ENCODE results near the gene SPTLC2.

SPTLC2 gene

DNA sequence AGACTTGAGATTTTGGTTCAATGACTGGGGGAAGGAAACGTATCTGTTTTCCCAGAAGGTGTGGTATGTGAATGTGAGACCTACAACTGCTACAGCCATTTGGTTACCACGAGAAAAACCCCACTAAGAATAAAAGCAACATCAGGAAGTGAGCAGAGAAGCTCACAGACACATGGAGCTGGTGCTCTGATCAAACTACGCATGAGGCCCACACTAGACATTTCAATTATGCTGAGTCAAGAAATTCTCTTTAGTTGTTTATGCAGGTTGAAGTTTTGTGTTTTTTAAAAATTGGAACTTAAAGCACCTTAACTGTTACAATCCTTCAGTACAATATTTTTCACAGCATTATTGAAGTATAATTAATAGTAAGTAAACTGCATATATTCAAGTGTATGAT is 8.9 kb upstream of the SPTLC2 start:
- no peak for DNase-seq (ENCODE audit: low read depth in 1 of 2, low spot score in 1 of 2)

DNA sequence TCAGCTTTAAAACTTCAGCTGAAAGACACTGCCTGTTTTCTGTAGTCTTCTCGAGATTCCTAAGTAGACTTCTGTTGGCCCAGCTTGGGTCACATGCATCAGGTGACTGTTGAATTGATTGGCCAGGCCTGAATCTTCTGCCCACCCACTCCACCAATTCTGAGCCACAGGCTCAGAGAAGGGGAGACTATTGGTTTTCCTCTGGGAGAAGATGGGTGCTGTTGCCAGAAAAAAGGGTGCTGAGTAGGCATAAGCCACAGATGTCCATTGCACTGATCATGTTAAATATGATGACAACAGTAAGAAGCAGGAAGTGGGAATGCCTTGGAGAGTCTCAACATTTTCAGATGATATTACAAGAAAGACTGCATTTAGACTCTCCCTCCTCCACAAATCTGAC is 6.8 kb upstream of the SPTLC2 start:
- DNase-seq (ENCODE audit: low read depth in 1 of 2, low spot score in 1 of 2), result no peak

DNA sequence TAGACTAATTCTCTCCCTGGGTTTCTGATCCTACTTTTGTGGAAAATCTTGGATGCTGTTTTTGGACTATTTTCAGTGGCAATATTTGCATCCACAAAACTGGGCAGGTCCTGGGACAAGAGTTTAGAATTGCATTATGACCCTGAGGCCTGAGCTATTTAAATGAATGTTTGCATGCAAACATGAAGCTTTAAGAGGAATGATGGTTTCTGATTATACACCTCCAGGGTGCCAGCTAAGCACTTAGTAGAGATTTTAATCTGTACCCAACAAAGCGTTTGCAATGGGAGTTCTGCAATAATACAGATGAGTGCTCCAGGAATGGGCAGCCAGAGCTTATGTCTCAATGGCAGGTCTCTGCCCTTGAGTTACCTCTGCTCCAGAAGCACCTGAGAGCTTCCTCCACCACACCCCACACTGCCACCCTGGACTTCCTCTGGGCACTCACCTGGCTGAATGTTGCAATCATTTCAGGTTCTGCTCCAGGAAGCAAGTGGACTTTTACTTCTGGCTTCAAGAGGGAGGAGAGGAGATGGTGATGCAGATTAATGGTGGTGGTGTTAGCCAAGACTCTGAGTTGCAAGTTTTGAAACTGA is 6.0 kb upstream of the SPTLC2 start:
- DNase-seq (ENCODE audit: low read depth in 1 of 2, low spot score in 1 of 2), result no peak

DNA sequence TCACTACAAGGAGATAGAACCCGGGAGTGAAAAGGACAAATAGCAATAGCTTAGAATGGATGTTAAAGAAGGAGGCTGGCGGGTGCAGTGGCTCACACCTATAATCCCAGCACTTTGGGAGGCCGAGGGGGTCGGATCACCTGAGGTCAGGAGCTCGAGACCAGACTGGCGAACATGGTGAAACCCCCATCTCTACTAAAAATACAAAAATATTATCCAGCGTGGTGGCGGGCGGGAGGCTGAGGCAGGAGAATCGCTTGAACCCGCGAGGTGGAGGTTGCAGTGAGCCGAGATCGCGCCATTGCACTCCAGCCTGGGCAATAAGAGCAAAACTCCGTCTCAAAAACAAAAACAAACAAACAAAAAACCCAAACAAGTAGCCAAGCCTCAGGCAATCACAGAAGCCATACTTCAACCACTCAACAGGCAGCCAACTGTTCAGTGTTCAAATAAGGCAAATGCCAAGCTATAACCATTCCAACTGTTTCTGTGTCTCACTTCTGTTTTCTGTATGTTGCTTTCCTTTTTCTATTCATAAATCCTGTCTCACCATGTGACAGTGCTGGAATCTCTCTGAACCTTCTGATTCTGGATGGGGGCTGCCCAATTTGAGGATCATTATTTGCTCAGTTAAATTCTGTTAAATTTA is 3.9 kb upstream of the SPTLC2 start:
- no peak for DNase-seq (ENCODE audit: low read depth in 1 of 2, low spot score in 1 of 2)

- no peak for DNase-seq (ENCODE audit: low read depth in 1 of 2, low spot score in 1 of 2)
These were observed 2.0 kb upstream of the SPTLC2 start for GRCh38 chr14:77618381-77618970.

GRCh38 chr14:77616133-77616453 is 344 bp downstream of the SPTLC2 start:
- no peak for DNase-seq (ENCODE audit: low read depth in 1 of 2, low spot score in 1 of 2)

DNA sequence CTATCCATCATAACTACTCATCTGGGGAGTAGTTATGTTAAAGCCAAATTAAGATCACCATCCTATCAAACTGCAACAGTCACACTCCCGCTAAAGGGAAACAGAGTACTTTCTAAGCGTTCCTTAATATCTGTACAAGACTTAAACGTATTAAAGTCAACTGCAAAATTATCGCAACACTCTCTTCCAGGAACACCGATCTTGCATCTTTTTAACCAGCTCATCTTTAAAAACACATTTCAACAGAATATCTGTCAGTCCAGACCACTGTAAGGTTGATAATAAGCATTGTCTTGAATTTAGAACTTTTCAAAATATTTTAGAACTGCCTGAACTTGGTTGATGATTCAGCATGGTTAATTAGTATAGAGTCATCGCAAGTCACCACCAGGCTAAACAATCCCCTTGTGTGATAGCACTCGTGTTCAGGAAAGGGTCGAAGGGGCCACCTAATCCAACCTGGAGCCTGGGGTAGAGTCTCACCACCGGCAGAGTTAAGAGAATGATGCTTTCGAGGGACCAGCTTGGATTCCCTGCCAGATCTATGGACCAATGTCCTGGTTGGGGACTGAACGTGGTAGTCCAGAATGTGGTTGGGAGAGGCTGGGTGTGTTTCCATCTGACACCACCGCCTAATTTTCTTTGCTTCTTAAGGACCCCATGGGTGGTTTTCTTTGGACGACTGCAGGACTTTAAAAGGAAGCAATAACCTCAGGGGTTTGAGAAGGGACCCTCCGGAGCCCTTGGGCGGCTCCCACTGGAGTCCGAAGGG is 890 bp downstream of the SPTLC2 start:
- peak in 1 of 2 donors; percentile 6 for DNase-seq (ENCODE audit: low read depth in 1 of 2, low spot score in 1 of 2)

GRCh38 chr14:77613201-77613600 is 3.2 kb downstream of the SPTLC2 start:
- no peak for DNase-seq (ENCODE audit: low read depth in 1 of 2, low spot score in 1 of 2)

DNA sequence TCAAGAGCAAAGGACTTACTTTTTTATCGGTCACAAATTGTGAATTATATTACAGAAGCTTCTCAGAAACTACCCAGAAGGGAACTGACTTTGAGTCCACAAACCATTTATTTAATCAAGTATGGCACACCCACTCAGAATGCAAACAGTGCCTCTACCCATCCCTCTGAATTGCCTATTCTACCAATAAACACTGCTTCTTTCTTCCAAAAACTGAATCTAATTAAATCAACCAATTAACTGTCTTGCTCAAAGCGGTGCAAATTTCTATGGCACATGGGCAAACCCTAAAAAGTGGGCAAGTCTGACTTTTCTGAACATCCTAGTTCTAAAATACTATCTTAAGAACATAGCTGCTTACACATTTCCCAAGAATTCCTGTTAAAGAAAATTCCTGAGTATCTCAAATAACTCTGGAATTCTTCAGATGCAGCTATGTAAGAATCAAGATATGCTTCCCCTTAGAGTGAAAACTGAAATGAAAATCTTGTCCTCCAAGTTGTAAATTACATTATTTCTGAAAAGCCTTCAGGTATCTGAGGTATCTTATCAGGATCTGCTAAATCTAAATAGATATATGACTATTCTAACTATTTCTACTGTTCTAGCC is 4.3 kb downstream of the SPTLC2 start:
- no peak for DNase-seq (ENCODE audit: low read depth in 1 of 2, low spot score in 1 of 2)

DNA sequence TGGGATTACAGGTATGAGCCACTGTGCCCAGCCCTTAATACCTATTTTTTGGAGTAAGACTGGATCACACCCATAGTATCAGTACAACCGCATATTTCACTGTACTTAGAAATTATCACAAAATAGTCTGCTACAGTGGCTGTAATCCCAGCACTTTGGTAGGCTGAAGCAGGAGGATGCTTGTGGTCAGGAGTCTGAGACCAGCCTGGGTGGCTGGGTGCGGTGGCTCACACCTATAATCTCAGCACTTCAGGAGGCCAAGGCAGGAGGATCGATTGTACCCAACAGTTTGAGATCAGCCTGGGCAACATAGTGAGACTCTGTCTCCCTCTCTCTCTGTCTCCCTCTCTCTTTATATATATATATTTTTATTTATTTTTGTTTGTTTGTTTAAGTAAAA is 5.9 kb downstream of the SPTLC2 start:
- no peak for DNase-seq (ENCODE audit: low read depth in 1 of 2, low spot score in 1 of 2)

GRCh38 chr14:77609922-77610321 is 6.5 kb downstream of the SPTLC2 start:
- no peak for DNase-seq (ENCODE audit: low read depth in 1 of 2, low spot score in 1 of 2)

DNA sequence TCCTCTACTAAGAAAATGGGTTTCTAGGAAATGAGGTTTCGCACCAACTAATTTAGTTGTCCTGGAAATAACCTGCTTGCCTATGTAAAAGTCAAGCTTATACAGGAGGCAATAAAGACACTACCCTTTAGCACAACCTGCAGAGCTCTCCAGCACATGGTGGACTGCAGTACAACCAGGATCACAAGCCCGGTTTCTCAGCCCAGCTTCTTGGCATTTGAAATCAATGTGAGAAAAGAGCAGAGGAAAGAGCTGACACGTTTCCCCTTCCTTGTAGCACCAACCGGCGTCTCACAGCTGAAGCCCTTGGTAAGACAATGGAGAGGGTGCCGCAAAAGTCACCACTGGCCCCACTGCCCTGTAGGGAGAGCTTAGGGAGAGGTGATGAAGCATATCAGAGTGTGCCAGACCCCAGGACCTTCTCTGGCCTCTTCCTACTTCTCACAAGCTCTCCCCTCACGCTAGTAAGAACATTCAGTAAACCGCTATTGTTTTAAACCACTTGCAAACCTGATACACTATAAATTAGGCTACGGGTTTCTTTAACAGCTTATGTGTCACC is 8.6 kb downstream of the SPTLC2 start:
- DNase-seq (ENCODE audit: low read depth in 1 of 2, low spot score in 1 of 2), result no peak

DNA sequence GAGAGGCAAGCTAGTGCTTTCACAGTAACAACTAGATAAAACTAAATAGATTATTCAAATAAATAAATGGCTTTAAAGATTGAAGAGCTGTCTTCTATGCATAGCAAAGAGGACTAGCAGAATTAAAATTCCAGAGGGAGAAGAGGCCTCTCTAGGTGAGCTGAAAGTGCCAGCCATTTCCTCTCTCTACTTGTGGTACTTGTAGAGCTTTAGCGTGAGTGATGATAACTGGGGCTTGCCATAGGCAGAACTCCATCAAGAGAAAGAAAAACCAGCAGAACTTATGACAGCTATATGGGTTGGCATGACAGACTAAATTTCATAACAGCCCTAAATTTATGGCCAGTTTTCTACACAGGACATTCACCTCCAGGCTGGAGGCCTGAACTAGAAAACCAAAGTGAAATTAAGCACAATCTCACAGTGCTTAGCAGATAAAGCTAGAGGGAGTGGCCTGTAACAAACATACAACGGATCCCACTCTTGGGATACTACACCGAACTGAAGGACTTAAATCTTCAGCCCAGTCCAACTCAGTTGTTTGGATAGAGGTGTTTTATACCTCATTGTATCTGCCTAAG is 11.0 kb downstream of the SPTLC2 start:
- no peak for DNase-seq (ENCODE audit: low read depth in 1 of 2, low spot score in 1 of 2)

DNA sequence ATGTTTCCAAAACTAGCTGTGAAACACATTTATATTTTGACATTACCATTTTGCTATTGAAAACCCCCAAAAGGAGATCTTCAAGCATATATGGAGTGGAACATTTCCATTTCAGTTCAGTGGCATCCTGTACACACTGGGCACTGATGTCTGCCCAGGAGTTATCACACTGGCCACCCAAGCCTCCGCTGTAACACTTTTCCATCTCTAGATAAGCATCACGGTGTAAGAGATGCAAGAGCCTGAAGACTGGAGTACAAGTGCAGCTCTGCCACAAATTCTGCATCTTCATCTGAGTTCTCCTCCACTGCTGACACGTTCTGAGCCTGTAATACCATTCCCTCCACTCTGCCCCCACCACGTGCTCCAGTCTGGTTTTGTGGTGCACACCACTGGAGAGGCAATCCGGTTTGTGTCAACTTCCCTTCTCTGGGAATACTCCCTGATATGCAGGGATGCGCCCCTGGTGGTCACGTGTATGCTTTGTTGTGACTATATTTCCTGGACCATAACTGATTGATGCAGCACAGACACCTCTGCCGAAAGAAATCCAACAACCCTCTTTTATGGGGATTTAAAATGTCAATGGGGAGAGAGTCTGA is 12.7 kb downstream of the SPTLC2 start:
- no peak for DNase-seq (ENCODE audit: low read depth in 1 of 2, low spot score in 1 of 2)

DNA sequence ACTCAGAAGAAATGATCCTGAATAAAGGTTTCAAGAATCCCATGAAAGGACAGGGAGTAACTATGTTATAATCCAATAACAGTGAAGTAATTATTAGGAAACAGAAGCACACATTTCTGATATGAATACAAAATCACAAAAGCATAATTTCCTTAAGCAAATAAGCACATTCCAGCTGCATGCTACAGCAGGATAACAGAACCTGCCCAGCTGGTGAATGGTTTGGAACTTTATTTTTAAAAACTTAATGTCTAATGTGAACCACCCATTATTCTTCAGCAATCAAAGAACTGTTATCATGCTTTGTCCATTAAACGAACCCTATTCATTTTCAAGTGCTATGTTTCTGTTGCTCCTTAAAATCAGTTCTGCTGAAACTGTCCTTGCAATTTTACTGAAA is 13.4 kb downstream of the SPTLC2 start:
- no peak for DNase-seq (ENCODE audit: low read depth in 1 of 2, low spot score in 1 of 2)

DNA sequence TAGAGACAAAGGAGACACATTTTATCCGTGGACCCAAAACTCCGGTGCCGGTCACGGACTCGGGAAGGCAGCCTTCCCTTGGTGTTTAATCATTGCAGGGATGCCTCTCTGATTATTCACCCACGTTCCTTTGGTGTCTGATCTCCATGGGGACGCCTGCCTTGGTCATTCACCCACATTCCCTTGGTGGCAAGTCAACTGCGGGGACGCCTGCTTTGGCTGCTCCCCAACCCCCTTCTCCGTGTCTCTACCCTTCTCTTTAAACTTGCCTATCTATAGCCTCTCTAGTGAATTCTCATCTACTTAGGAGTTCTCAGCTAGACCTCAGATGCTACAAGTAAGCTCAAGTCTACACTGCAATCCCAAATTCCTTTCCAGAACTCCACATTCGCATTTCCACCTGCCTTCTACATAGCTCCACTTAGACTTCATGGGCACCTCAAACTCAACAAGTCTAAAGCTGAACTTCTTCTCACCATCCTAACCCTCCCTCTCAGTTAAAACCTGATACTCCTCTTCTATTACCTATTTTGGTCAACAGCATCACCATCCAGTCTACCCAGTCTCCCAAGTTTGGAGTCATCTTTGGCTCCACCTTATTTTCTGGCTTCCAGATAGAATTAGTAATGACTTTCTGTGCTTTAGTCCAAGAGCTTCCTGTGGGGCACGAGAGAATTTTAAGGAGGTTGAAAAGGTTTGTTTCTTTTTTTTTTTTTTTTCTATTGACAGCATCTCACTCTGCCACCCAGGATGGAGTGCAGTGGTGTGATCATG is 14.4 kb downstream of the SPTLC2 start:
- DNase-seq (ENCODE audit: low read depth in 1 of 2, low spot score in 1 of 2), result no peak

GRCh38 chr14:77599889-77600288 is 16.5 kb downstream of the SPTLC2 start:
- no peak for DNase-seq (ENCODE audit: low read depth in 1 of 2, low spot score in 1 of 2)

DNA sequence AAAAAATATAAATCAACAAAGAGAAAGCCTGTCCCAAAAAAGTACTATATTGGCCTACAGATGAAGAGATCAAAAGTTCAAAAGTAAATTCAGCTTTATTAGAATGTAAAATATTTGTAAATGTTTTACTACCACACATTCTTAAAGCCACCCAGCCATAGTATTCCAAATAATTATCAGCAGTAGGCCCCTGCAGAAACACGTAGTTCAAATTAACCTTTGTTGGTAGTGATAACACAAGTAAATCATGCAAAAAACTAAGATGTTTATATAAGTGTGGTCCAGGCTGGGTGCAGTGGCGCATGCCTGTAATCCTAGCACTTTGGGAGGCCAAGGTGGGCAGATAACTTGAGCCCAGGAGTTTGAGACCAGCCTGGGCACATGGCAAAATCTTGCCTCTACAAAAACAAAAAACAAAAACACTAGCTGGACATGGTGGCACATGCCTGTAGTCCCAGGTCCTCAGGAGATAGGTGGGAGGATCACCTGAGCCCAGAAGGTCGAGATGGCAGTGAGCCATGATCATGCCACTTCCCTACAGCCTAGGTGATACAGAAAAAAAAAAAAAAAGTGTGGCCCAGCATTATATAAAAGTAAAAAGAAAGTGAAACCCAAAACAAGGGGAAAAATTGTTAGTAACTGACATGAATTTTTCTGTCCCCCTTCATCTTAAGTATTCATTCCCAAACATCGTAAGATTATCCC is 17.9 kb downstream of the SPTLC2 start:
- DNase-seq (ENCODE audit: low read depth in 1 of 2, low spot score in 1 of 2), result no peak

GRCh38 chr14:77593501-77593961 is 22.9 kb downstream of the SPTLC2 start:
- DNase-seq (ENCODE audit: low read depth in 1 of 2, low spot score in 1 of 2), result no peak

All from activated CD4-positive, alpha-beta T cell treated with anti-CD3 and anti-CD28 coated beads, Interleukin-2, amount 50 U/mL, for 24 hours (primary cell).